HG02610 (cell line): ENCODE measurements around the gene STK26.
"Not testable (repeated sequence)": the region's sequence is repeated elsewhere in the genome, so short reads cannot be mapped to it uniquely, and the experiment has no call there.

Experiments
- ATAC-seq: cut with Tn5 transposase; IDR thresholded peaks from one replicate; pipeline ENCODE4 v1.9.1; 2021; ENCODE audit warnings: mild to moderate bottlenecking, moderate library complexity; ENCODE audit not compliant: unreplicated experiment

The STK26 gene

DNA sequence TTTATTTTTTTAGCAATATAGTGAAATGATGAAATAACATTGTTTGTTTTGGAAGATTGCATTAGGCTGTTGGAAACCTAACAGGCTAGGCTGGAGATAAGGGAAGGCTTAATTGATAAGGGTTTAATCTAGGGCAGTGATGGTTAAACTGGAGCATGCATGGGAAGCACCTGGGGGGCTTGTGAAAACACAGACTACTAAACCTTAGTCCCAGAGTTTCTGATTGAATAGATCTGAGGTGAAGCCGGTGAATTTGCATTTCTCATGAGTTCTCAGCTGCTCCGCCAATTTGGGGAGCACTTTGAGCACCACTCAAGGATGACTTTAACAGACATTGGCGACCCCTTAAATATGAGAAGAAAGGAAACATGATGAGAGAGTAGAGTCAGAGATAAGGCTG lies 11.5 kb downstream of the STK26 start:
- ATAC-seq, result no peak

DNA sequence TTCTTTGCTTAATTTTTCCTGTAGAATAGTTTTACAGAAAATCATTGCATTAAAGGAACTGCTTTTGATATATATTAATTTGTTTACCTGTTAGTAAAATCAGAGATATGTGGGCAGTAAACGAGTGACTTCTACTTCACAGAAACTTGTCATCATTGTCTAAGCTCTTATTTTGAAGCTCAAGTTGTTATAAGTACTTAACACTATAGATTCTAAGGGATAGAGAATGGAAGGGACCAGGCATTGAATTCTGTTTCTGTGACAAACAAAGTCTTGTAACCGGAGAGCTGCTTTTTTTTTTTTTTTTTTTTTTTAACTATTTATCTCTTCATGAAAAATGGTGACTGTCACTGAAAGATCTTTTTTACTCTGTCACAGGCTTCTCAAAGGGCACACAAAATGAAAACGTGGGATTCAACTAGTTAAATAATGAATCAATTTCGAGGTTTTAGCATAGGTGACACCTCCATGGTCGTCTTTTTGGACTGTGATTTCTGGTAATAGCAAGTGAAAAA lies 14.4 kb downstream of the STK26 start:
- ATAC-seq, result no peak

DNA sequence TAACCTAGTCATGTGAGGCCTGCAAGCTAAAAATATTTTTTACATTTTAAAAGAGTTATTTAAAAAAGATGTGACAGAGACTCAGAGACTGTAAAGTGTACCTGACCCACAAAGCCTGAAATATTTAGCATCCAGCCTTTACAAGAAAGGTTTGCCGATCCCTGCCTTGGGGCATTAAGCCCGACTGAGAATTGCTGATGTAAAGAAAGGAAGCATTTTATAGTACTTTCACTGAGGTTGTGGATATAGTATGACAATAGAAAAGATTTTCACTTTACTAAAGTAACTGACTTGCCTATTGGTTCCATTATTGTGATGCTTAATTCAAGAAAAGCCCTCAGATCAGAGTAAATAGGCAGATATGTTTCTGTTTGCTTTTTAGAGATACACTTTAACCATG lies 17.0 kb downstream of the STK26 start:
- ATAC-seq, result no peak

DNA sequence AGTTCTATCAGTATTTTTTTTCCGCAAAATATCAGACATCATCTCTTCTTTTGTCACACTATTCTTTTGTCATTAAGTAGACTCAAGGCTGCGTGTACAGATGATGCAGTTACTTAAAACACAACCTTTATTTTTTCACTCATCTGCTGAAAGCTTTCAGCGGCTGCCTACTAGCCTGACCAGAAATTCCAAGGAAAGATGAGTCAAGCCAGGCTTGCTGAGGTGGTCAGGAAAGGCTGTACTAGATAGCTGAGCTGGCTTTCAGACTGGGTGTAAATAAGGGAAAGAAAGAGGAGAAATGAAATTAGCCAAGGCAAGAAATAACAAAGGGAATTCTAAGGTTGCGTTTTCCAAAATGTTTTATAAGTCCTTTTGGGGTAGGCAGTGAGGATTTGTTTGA lies 17.9 kb downstream of the STK26 start:
- ATAC-seq, result no peak

DNA sequence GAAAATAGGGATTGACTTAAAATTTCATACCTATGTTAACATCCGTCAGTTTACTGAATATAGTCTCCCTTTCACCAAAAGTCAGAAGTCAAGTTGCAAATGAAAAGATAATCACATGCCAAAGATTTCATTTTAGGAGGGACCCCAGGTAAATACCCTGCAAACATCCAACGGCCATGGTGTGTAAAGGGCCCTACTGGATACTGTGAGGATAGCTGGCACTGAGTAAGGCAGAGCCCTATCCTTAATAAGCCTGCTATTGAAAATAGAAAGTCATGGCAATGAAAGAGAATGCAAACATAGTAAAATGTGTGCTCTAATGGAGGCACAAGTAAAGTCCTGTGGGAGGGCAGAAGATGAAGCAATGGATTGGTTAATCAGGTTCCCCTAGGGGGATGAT lies 20.9 kb downstream of the STK26 start:
- no peak for ATAC-seq

DNA sequence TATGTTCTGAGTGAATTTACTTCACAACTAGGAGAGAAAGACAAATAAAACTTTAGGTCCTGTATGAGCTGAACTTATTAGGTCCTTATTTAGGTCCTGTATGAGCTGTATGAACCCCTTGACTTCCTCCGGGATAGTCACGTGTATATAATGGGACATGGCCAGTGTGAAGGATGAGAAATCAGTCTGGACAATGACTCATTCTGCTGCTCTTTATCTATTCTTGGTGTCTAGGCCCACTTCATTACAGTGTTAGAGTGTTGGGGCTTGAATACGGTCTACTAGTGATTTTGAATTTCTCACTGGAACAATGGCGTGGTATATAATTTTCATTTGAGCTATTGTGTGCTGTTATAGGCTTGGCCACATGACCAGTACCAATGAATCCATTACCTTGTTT lies 21.9 kb downstream of the STK26 start:
- no peak for ATAC-seq

DNA sequence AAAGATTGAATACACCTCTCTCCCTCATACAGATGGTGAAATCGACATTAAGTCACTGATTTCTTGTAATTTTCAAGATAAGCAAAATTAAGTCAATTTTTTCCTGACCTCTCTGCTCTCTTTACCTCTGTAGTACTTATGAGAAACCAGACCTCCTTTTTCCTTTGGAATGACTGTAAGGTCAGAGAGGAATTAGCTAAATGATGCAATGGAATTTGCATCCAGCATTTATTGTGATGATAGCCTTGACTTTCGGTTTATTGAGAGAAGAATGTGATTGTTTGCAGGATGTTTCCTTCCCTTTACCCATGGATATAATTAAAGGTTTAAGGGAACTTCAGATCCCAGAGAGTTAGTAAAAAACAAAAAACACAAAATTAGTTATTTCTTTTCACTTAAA lies 22.4 kb downstream of the STK26 start:
- no peak for ATAC-seq

DNA sequence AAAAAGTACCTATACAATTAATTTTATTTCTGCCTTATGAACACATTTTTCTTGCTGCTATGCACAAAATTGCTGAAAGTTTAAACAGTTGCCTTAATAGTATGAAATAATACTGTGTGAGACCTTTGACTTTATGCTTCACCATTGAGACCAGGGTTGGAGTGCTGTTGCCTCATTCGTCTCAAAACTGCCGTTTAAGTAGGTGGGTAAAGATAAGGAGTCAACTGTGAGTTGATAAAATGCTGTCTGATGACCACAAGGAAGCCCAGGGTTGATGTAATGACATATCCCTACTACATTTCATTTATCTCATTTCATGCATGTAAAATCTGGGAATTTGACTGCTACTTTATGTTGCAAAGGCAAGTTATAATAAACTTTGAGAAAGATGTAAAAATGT lies 23.4 kb downstream of the STK26 start:
- ATAC-seq, result no peak

DNA sequence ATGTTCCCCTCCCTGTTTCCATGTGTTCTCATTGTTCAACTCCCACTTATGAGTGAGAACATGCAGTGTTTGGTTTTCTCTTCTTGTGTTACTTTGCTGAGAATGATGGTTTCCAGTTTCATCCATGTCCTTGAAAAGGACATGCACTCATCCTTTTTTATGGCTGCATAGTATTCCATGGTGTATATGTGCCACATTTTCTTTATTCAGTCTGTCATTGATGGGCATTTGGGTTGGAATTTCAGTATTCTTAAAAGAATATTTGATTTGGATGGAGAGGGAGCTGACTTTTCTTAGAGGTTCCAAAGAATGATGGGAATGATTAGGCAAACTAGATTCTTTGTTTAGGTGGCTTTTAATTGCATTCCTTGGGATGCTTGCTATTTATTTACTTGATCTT lies 28.7 kb downstream of the STK26 start:
- ATAC-seq, result not testable (repeated sequence)

DNA sequence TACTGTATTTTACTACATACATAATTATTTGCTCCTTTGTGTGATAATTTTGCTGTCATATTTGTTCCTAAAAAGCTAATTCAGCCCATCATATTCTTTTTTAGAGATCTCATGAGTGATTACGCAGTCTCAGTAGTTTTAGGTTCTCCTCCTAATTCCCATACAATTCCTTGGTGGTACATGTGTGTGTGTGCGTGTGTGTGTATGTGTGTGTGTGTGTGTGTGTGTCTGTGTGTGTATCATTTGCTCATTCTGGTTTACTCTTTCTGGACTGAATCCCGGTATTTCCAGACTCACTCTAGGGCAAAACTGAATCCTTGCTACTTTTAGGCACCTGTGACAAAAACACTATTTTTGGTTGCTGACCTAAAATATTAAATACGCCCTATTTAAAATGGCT lies 34.9 kb downstream of the STK26 start:
- no peak for ATAC-seq

DNA sequence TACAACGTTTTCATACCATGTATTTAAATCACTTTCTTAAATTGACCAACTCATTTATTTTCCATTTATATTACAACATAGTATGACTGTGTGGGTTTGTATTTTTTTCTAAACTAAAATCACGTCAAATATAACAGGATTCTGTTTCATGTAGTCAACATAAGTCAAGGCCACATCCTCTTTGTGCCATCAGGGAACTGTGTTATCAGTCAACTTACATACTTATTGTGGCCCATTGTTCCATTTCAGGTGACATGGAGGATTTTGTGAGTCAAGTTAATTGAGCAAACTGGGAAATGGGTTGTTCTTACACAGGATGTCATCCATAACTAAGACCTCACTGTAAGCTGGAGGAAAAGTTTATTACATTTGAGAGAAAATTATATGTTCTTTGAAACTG lies 35.9 kb downstream of the STK26 start:
- ATAC-seq, result no peak

DNA sequence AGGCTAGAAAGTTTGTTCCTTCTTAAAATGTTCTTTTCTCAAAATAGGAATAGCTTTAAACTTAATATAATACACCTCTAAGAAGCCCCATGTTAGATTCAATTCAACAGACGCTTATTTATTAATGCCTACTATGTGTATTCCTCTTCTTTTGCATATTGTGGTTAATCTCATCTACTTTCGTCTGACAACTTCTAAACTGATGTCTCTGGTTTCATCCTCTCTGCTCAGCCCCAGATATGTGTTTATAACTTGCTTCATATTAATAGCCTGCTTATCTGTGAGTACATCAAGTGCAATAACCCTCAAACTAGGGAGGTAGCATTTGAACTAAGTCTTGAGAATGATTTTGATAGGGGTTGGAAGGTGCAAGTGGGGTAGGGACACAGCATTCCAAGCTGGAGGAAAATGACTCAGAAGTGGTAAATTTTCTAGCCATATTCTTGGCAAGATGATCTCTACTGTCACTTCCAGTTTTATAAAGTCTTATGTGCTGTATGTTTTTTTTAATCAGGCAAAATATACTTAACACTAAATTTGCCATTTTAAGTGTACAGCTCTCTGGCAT lies 37.0 kb downstream of the STK26 start:
- ATAC-seq, result no peak

DNA sequence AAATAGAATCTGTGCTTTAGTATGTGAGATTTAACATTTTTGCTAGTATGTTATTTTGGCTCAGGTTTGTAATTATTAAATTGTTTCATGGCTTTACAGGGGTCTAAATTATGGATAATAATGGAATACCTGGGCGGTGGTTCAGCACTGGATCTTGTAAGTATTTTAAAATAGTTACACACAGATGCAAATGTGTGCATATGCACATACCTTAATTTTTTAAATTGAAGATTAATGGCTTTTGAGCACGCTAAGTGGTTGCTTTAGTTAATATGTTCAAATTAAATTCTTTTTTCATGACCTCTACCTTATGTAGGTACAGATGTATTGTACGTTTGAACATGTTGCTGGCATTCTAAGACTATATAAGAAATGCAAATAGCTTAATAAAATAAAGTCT lies 40.2 kb downstream of the STK26 start:
- ATAC-seq, result no peak

DNA sequence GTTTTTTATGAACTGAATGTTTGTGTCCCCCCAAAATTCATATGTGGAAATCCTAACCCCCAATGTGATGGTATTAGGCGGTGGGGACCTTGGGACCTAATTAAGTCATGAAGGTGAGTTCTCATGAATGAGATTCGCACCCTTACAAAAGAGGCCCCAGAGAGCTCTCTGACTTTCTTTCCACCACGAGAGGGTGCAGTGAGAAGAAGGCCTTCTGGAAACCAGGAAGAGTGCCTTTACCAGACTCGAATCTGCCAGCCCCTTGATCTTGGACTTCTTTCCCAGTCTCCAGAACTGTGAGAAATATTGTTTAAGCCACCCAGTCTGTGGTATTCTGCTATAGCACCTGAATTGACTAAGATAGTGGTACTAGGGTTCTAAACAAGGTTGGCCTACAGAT lies 40.8 kb downstream of the STK26 start:
- no peak for ATAC-seq

DNA sequence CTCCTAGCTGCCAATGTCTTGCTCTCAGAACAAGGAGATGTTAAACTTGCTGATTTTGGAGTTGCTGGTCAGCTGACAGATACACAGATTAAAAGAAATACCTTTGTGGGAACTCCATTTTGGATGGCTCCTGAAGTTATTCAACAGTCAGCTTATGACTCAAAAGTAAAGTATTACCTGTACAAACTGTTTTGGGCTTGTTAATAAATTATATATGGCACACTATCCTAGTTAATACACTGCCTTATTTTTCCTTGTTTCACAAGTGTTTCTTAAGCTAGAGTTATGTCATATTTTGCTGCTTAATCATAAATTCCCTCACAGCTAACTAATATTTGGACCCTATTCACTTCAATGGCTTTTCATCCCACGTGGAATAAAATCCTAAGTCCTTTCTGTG lies 45.3 kb downstream of the STK26 start:
- ATAC-seq, result no peak

DNA sequence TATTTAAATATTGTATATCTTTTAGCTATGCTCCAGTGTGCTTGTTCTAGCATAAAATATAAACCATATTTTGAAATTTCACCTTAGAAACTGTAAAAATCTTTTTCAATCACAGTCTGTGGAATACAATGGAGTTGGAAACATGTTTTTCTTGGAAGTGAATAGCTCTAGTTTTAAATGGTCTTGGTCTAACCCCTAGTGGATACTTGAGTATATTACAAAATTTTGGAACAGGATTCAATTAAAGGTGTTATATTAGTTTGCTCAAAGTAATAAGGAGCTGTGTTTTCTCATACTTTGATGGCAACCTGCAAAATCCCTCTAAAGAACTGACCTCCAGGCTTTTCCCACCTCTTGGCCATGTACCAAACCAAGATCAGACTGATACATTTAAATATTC lies 48.2 kb downstream of the STK26 start:
- ATAC-seq, result no peak

DNA sequence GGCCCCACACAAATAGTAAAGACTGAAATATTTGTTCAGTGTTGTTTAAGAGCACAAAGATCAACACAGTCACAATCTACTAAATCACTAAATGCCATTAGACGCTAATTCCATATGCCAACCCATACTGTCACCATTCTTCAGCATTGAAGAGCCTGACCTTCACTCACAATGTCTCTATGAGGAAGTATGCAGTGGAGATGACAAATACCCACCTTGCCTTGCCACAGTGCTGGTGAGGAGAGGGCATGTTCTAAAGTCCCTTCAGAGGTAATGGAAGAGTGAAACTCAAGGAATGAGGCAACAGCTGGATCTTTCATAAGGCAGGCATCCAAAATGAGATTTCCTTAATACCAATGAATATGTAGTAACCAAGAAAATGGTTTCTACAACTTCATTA lies 54.3 kb downstream of the STK26 start:
- no peak for ATAC-seq

DNA sequence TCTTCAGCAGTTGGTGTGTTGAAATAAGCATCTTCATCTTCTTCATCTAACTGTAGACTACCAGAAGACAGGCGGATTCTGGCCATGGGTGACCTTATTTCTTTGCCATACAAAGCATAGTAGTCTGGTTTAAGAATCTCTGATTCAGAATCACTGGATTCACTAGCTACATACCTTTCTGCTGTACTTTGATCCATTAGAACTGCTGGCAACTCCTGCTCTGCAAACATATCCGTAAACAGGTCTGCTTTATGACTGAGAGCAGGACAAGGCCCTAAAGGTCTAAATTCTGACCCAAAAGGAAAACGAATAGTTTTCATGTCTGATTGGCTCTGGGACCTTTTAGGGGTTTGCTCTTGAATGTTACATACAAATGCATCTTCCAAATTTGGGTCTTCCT lies 54.8 kb downstream of the STK26 start:
- no peak for ATAC-seq

DNA sequence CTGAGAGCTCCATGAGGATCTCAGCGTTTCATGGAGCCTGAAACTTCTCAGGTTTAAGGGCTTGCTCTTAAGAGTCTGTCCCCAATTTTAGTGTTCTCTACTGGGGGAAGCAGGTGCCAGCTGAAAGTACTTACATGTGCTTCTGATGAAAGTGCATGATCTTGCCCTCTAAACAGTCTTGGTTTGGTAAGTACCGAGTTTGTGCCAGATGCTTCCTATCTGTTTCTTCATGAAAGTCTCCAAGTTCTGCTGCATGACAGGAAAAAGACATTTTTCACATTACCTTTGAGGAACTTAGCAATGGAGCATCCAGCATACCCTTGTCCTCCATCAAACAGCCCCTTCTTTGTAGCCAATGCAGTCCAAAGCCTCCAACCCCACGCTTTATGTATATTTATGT lies 62.7 kb downstream of the STK26 start:
- no peak for ATAC-seq

DNA sequence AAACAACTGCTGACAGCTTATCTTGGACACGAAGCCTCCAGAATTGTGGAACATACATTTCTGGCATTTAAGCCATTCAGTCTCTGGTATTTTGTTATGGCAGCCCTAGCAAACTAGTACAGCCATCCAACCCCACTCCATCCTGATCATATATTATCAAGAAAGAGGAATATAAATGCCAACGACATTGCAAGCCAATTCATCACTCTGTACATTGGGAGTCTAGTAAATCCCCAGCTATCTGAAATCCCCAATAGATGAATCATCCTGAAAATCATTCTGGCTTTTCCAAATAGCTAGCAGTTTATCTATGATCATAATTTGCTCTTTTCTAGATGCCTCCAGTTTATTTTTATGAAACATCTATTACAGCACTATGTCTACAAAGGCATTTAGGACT lies 63.6 kb downstream of the STK26 start:
- ATAC-seq, result no peak

DNA sequence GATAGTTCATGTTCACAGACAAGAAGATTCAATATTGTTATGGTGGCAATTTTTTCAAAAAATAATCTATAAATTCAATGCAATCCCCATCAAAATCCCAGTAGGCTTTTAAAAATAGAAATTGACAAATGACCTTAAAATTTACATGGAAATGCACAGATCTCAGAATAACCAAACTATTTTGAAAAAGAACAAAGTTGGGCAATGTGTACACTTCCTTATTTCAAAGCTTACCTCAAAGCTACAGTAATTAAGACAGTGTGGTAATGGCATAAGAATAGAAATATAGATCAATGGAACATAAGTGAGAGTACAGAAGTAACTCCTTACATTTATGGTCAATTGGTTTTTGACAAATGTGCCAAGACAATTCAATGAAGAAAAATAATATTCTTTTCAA lies 65.8 kb downstream of the STK26 start:
- ATAC-seq, result no peak

DNA sequence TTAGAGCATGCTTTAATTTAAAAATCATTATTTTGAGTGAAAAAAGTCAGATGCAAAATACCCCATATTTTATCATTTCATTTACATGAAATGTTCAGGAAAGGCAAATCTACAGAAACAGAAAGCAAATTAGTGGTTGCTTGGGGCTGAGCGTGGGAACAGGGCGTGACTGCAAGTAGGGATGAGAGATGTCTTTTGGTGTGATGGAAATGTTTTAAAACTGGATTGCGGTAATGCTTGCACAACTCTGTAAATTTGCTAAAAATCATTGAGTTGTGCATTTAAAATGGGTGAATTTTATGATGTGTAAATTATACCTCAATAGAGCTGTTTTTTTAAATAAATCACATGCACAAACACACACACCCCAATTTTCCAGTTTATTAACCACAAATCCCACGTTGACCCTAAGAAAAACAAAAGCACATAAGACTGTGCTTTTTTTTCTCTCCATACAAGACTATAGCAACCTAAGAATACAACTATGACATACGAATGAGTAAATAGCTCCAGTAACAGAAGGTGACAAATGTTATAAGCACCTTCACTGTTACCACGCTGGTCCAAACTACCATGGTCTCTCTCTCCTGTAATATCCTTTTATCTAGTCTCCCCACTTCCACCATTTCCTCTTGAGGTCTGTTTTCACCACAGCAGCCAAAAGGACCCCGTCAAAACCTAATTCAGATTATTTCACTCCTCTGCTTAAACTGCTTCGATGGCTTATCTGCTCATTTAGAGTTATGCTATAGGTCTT lies 67.5 kb downstream of the STK26 start:
- no peak for ATAC-seq
